Mesenchymal stem cell (in vitro differentiated cells and primary cell): Measurements from ENCODE around the gene CCDC127.

Experiments
- DNase-seq: peaks from one replicate; pipeline ENCODE4 v3.0.0-alpha.2; 2013
- H2AFZ ChIP-seq: one replicate; pipeline ENCODE4 v1.6.1; 2013; ENCODE audit warnings: low read depth, mild to moderate bottlenecking, control low read depth, inconsistent platforms, low read length, moderate library complexity
- H2AK5ac ChIP-seq: 2 replicates; pipeline ENCODE4 v1.6.1; 2013; ENCODE audit warnings: low read length, moderate library complexity, mild to moderate bottlenecking, inconsistent platforms; ENCODE audit not compliant: severe bottlenecking
- H2BK120ac ChIP-seq: one replicate; pipeline ENCODE4 v1.6.1; 2013; ENCODE audit warnings: low read depth, mild to moderate bottlenecking, inconsistent platforms, low read length, moderate library complexity
- H2BK12ac ChIP-seq, 2 experiments: one replicate each; pipeline ENCODE4 v1.6.1; 2013; ENCODE audit warnings: inconsistent platforms in 2 of 2, low read length in 2 of 2, mild to moderate bottlenecking in 2 of 2, moderate library complexity in 2 of 2, control low read depth in 1 of 2
- H2BK15ac ChIP-seq: one replicate; pipeline ENCODE4 v1.6.1; 2013; ENCODE audit warnings: mild to moderate bottlenecking, low read depth, inconsistent platforms; ENCODE audit not compliant: poor library complexity, severe bottlenecking
- H2BK5ac ChIP-seq: 2 replicates; pipeline ENCODE4 v1.6.1; 2013; ENCODE audit warnings: low read depth, mild to moderate bottlenecking, low read length, control low read depth, inconsistent platforms; ENCODE audit not compliant: poor library complexity, severe bottlenecking
- H3K14ac ChIP-seq, 2 experiments: one replicate each; pipeline ENCODE4 v1.6.1; 2013; ENCODE audit warnings: inconsistent platforms in 2 of 2, low read length in 2 of 2, control low read depth in 1 of 2, mild to moderate bottlenecking in 1 of 2, moderate library complexity in 1 of 2
- H3K18ac ChIP-seq, 2 experiments: one replicate each; pipeline ENCODE4 v1.6.1; 2013; ENCODE audit warnings: inconsistent platforms in 2 of 2, low read length in 2 of 2, control low read depth in 1 of 2, low read depth in 1 of 2, mild to moderate bottlenecking in 1 of 2
- H3K23ac ChIP-seq, 2 experiments: one replicate each; pipeline ENCODE4 v1.6.1; 2013; ENCODE audit warnings: inconsistent platforms in 2 of 2, low read length in 2 of 2, mild to moderate bottlenecking in 2 of 2, moderate library complexity in 2 of 2, control low read depth in 1 of 2
- H3K27ac ChIP-seq: 2 replicates; pipeline ENCODE4 v1.5.1; 2013; ENCODE audit warnings: mild to moderate bottlenecking, moderate library complexity, low read length, control low read depth, inconsistent platforms; ENCODE audit not compliant: poor library complexity, severe bottlenecking
- H3K27me3 ChIP-seq, 2 experiments: 2 replicates each; pipeline versions ENCODE4 v1.6.1 to v1.7.0; 2013; ENCODE audit warnings: low read length in 2 of 2, mild to moderate bottlenecking in 2 of 2, moderate library complexity in 2 of 2, control low read depth in 1 of 2, inconsistent platforms in 1 of 2; ENCODE audit not compliant: control insufficient read depth in 1 of 2, insufficient read depth in 1 of 2
- H3K36me3 ChIP-seq, 2 experiments: 2 replicates each; pipeline versions ENCODE4 v1.6.1 to v1.7.0; 2013; ENCODE audit warnings: low read length in 2 of 2, control low read depth in 1 of 2, inconsistent platforms in 1 of 2, low read depth in 1 of 2, mild to moderate bottlenecking in 1 of 2; ENCODE audit not compliant: insufficient read depth in 2 of 2, control insufficient read depth in 1 of 2
- H3K4ac ChIP-seq, 2 experiments: one replicate each; pipeline ENCODE4 v1.6.1; 2013; ENCODE audit warnings: inconsistent platforms in 2 of 2, low read length in 2 of 2, mild to moderate bottlenecking in 2 of 2, moderate library complexity in 2 of 2, control low read depth in 1 of 2, low read depth in 1 of 2
- H3K4me1 ChIP-seq: 2 replicates; pipeline ENCODE4 v1.6.1; 2013; ENCODE audit warnings: low read depth, low read length, control low read depth; ENCODE audit not compliant: control insufficient read depth, insufficient read depth
- H3K4me2 ChIP-seq: 2 replicates; pipeline ENCODE4 v1.6.1; 2013; ENCODE audit warnings: low read length, mild to moderate bottlenecking, inconsistent platforms; ENCODE audit not compliant: poor library complexity, severe bottlenecking
- H3K4me3 ChIP-seq, 2 experiments: 2 replicates each; pipeline versions ENCODE4 v1.5.1 to v1.7.0; 2013; ENCODE audit warnings: low read length in 2 of 2, mild to moderate bottlenecking in 2 of 2, control low read depth in 1 of 2, low read depth in 1 of 2; ENCODE audit not compliant: insufficient read depth in 1 of 2
- H3K79me1 ChIP-seq: replicated peaks from 2 replicates; pipeline ENCODE4 v1.6.1; 2013; ENCODE audit warnings: mild to moderate bottlenecking, control low read depth, low read length, inconsistent platforms; ENCODE audit not compliant: poor library complexity, severe bottlenecking
- H3K9ac ChIP-seq: 2 replicates; pipeline ENCODE4 v1.7.0; 2013; ENCODE audit warnings: mild to moderate bottlenecking, low read length, moderate library complexity
- H3K9me3 ChIP-seq: 2 replicates; pipeline ENCODE4 v1.7.0; 2013; ENCODE audit warnings: mild to moderate bottlenecking, low read length; ENCODE audit not compliant: control insufficient read depth
- H4K8ac ChIP-seq: one replicate; pipeline ENCODE4 v1.6.1; 2013; ENCODE audit warnings: inconsistent platforms, mild to moderate bottlenecking, low read length, moderate library complexity
- H4K91ac ChIP-seq: one replicate; pipeline ENCODE4 v1.6.1; 2013; ENCODE audit warnings: mild to moderate bottlenecking, low read length, inconsistent platforms
- WGBS: methylation state at CpG from one replicate; pipeline ENCODE4 v1.1.7; 2013; ENCODE audit warnings: mixed read lengths; 5-methylcytosine and 5-hydroxymethylcytosine counted together

CCDC127 gene

GRCh38 chr5:156411-157072, 61.4 kb downstream of the CCDC127 start:
- H2BK5ac ChIP-seq = no peak overlapping the region
- no peaks in the 10 kb centered on the region for H3K36me3 ChIP-seq
- WGBS = 90% methylated on average over 17 of the region's 17 CpGs
- no peak overlapping the region for H2AFZ ChIP-seq
- no peak overlapping the region for H3K4me2 ChIP-seq
- H4K91ac ChIP-seq = no peak overlapping the region
- H3K27me3 ChIP-seq = peaks cover 0 to 69% of the 10 kb centered on the region in 2 experiments
- no peak overlapping the region for H4K8ac ChIP-seq
- no peak overlapping the region for H2BK12ac ChIP-seq
- H3K9me3 ChIP-seq = no peaks in the 10 kb centered on the region
- no peaks in the 10 kb centered on the region for H3K79me1 ChIP-seq
- H2AK5ac ChIP-seq = no peak overlapping the region
- H3K27ac ChIP-seq = no peak overlapping the region
- DNase-seq = no peak
- H2BK120ac ChIP-seq = no peak overlapping the region
- no peak overlapping the region for H3K23ac ChIP-seq
- no peak overlapping the region for H3K14ac ChIP-seq
- H3K18ac ChIP-seq = no peak overlapping the region
- no peak overlapping the region for H3K9ac ChIP-seq
- no peak overlapping the region for H2BK15ac ChIP-seq
- no peak overlapping the region for H3K4me3 ChIP-seq
- H3K4me1 ChIP-seq = peaks cover 31% of the 10 kb centered on the region
- no peak overlapping the region for H3K4ac ChIP-seq

DNA sequence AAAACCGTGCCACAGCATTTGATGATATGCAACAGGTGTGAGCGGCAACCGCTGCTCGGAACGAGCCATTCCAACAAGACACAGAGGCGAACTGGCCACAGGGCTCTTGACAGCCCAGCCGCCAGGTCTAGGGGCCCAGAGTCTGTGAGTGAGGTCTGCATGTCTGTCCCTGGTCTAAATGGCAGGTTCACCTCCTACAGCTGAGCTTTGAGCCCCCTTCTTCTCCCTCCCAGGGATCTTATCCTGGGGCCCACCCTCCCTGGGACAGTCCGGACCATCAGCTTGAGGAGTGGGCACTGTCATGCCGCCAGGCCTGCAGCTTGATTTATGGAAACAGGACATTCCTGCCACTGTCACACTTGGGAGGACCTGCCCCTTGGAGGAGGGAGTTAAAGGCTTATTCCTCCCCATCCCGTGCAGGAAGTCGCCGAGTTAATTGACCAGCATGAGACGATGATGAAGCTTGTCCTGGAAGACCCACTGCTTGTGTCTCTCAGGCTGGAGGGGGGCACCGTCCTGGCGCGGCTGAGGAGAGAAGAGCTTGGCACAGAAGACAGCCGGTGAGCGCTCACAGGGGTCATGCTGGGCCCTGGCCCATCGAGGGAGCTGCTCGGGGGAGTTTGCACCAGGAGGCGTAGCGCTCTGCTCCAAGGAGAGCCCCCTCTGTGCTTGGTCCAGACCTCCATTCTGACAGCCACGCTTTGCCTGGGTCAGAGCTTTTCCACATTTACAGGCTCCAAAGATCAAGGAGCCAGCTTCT, 62.1 kb downstream of the CCDC127 start:
- no peak overlapping the region for H2AK5ac ChIP-seq
- H3K4me3 ChIP-seq = no peak overlapping the region
- H4K8ac ChIP-seq = no peak overlapping the region
- H3K27me3 ChIP-seq = peaks cover 0 to 63% of the 10 kb centered on the region in 2 experiments
- no peak overlapping the region for H3K18ac ChIP-seq
- no peak overlapping the region for H2AFZ ChIP-seq
- H3K27ac ChIP-seq = no peak overlapping the region
- H3K23ac ChIP-seq = no peak overlapping the region
- H3K36me3 ChIP-seq = no peaks in the 10 kb centered on the region
- no peak overlapping the region for H3K14ac ChIP-seq
- H3K4me2 ChIP-seq = no peak overlapping the region
- no peak overlapping the region for H2BK12ac ChIP-seq
- H2BK120ac ChIP-seq = no peak overlapping the region
- H3K4ac ChIP-seq = no peak overlapping the region
- no peaks in the 10 kb centered on the region for H3K9me3 ChIP-seq
- no peak overlapping the region for H2BK15ac ChIP-seq
- no peak for DNase-seq
- no peaks in the 10 kb centered on the region for H3K79me1 ChIP-seq
- 88% methylated on average over 23 of the region's 23 CpGs for WGBS
- H4K91ac ChIP-seq = no peak overlapping the region
- no peak overlapping the region for H3K9ac ChIP-seq
- no peak overlapping the region for H2BK5ac ChIP-seq
- H3K4me1 ChIP-seq = peaks cover 30% of the 10 kb centered on the region

- Histone ChIP-seq H2BK120ac (no peak overlapping the region), H2BK5ac (no peak overlapping the region), H2BK12ac (no peak overlapping the region), H3K14ac (no peak overlapping the region), H4K8ac (no peak overlapping the region), H2AFZ (no peak overlapping the region), H3K4me3 (no peak overlapping the region), H3K27ac (no peak overlapping the region), H3K4me2 (no peak overlapping the region), H3K9ac (no peak overlapping the region), H3K4ac (no peak overlapping the region), H4K91ac (no peak overlapping the region), H3K79me1 (no peaks in the 10 kb centered on the region), H3K27me3 (peaks cover 0 to 55% of the 10 kb centered on the region in 2 experiments), H2AK5ac (no peak overlapping the region), H2BK15ac (no peak overlapping the region), H3K18ac (no peak overlapping the region), H3K23ac (no peak overlapping the region), H3K4me1 (peaks cover 23% of the 10 kb centered on the region), H3K36me3 (no peaks in the 10 kb centered on the region), H3K9me3 (no peaks in the 10 kb centered on the region)
- WGBS = 91% methylated on average over 18 of the region's 18 CpGs
- DNase-seq = no peak
Observed at GRCh38 chr5:154826-155225, 63.1 kb downstream of the CCDC127 start.

DNA sequence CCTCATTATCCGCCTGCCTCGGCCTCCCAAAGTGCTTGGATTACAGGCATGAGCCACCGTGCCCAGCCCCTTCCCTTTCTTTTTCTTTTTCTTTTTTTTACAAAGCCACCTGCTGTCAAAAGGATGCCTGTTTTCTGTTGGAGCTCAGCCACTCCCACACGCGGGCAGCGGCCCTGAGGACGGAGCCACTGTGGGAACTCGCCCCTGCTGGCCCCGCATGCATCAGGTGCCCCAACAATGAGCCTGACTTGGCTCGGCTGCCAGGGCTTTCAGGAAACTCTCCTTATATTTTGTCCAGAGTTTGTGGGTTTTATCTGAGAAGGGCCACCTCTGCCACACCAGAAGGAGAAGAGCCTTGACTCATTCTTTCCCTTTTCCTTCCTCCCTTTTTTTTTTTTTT, 63.7 kb downstream of the CCDC127 start:
- Histone ChIP-seq H2BK5ac (no peak overlapping the region), H3K14ac (no peak overlapping the region), H3K9me3 (peaks cover under 1% of the 10 kb centered on the region), H3K4me2 (no peak overlapping the region), H3K9ac (no peak overlapping the region), H3K4me1 (peaks cover 19% of the 10 kb centered on the region), H3K79me1 (no peaks in the 10 kb centered on the region), H2AK5ac (no peak overlapping the region), H2AFZ (no peak overlapping the region), H3K27ac (no peak overlapping the region), H3K36me3 (no peaks in the 10 kb centered on the region), H4K8ac (no peak overlapping the region), H3K23ac (no peak overlapping the region), H2BK15ac (no peak overlapping the region), H3K18ac (no peak overlapping the region), H3K4ac (no peak overlapping the region), H3K4me3 (no peak overlapping the region), H3K27me3 (peaks cover 0 to 51% of the 10 kb centered on the region in 2 experiments), H2BK12ac (no peak overlapping the region), H4K91ac (no peak overlapping the region), H2BK120ac (no peak overlapping the region)
- DNase-seq = no peak
- WGBS = 89% methylated on average over 9 of the region's 10 CpGs
